Bronchial epithelial cell (primary cell): ENCODE results near the gene DESI1. TPM values are rescaled to one million over a fixed set of nuclear protein-coding genes. Genes with fewer than 3 reads are reported as not detected.

Experiments used
- DNase-seq: peaks from one replicate; pipeline ENCODE4 v3.0.0-alpha.2; 2010; ENCODE audit warnings: low read depth
- FAIRE-seq: peaks from 2 replicates; lab custom pipeline; 2011; peaks lifted over from hg19 to GRCh38; lab: Jason Lieb, UNC
- H3K27me3 ChIP-seq: 2 replicates; pipeline ENCODE4 v1.5.1; 2011; ENCODE audit warnings: low read length; ENCODE audit not compliant: control insufficient read depth, insufficient read depth
- H3K36me3 ChIP-seq: 2 replicates; pipeline ENCODE4 v1.5.1; 2011; ENCODE audit warnings: low read length; ENCODE audit not compliant: control insufficient read depth, insufficient read depth
- H3K4me3 ChIP-seq: 2 replicates; pipeline ENCODE4 v1.5.1; 2011; ENCODE audit warnings: mild to moderate bottlenecking, low read depth, low read length, control low read depth
- total RNA-seq: library from RNA; depleted of rRNA; stranded (reverse); fragments of >200 nt; gene quantifications from 2 replicates; pipeline ENCODE4 v1.2.1, GENCODE V29; 2014
- TF ChIP-seq, protein P1 (sequence below): IDR thresholded peaks from 2 replicates; pipeline ENCODE4 v1.5.1; 2011; ENCODE audit warnings: mild to moderate bottlenecking, moderate library complexity, low read length, control low read depth, inconsistent platforms; ENCODE audit not compliant: insufficient read depth, severe bottlenecking

DESI1 gene
- total RNA-seq, 1 donor from 2014 or later = 10.8 TPM

DNA sequence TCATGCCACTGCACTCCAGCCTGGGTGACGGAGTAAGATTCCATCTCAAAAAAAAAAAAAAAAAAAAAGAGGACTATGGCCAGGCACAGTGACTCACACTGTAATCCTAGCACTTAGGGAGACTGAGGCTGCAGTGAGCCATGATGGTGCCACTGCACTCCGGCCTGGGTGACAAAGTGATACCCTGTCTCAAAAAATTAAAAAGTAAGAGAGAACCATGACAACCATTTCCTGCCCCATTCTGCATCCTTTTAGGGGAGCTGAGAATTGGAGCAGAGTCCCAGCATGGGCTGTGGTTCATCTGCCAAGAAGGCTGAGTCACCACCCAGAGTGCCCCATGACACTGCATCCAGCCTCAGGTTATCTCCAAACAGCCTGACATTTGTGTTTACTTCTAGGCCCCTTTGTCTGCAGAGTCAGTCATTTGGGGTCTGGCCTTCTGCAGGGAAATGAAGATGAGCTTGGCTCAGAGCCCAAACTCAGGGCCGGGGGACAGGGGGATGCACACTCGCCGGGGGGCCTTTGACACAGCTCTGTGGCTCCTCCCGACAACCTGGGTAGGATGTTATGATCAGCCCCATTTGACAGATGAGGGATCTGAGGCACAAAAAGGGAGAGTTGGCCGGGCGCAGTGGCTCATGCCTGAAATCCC, 55.3 kb downstream of the DESI1 start:
- DNase-seq = peak; percentile 74
- TF ChIP-seq, protein P1, sequence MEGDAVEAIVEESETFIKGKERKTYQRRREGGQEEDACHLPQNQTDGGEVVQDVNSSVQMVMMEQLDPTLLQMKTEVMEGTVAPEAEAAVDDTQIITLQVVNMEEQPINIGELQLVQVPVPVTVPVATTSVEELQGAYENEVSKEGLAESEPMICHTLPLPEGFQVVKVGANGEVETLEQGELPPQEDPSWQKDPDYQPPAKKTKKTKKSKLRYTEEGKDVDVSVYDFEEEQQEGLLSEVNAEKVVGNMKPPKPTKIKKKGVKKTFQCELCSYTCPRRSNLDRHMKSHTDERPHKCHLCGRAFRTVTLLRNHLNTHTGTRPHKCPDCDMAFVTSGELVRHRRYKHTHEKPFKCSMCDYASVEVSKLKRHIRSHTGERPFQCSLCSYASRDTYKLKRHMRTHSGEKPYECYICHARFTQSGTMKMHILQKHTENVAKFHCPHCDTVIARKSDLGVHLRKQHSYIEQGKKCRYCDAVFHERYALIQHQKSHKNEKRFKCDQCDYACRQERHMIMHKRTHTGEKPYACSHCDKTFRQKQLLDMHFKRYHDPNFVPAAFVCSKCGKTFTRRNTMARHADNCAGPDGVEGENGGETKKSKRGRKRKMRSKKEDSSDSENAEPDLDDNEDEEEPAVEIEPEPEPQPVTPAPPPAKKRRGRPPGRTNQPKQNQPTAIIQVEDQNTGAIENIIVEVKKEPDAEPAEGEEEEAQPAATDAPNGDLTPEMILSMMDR = no peak
- no peak overlapping the region for H3K4me3 ChIP-seq
- peaks cover 8% of the 10 kb centered on the region for H3K27me3 ChIP-seq
- no peaks in the 10 kb centered on the region for H3K36me3 ChIP-seq
- FAIRE-seq = peak; percentile 77

GRCh38 chr22:41564563-41564962, 56.3 kb downstream of the DESI1 start:
- no peak overlapping the region for H3K4me3 ChIP-seq
- no peak for FAIRE-seq
- H3K27me3 ChIP-seq = peaks cover 10% of the 10 kb centered on the region
- no peaks in the 10 kb centered on the region for H3K36me3 ChIP-seq
- DNase-seq = peak; percentile 24
- TF ChIP-seq, protein P1 = no peak

DNA sequence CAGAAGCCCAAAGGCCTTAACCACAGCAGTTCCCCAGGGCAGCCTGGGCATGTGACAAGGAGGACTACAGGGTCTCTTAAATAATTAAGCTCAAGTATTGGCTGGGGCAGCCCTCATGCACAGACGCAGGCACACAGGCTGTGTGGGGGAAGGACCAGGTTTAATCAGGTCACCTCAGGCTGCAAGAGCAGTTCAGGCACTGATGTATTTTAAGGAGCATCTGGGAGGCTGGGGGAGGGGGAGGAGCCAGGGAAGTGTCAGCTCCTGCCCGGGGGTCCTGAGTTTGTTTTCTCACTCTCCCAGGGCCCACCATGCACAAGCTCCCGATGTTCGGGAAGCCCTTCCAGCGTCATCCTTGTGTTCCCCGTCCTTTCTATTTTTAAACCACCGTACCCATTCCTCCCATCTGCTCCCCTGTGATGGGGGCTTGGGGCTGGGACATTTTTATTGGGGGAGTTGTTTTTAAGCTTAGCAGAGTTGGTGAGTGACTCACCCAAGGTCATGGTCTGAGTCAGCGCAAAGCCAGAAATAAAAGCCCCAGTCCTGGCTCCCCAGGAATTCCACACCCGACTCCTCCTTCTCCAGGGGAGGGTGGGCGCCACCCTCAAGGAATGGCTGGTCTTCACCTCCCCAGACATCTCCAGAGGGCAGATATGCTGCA, 57.7 kb downstream of the DESI1 start:
- H3K36me3 ChIP-seq = no peaks in the 10 kb centered on the region
- DNase-seq = peak; percentile 56
- FAIRE-seq = no peak
- TF ChIP-seq, protein P1 = no peak
- H3K27me3 ChIP-seq = peaks cover 10% of the 10 kb centered on the region
- H3K4me3 ChIP-seq = no peak overlapping the region

DNA sequence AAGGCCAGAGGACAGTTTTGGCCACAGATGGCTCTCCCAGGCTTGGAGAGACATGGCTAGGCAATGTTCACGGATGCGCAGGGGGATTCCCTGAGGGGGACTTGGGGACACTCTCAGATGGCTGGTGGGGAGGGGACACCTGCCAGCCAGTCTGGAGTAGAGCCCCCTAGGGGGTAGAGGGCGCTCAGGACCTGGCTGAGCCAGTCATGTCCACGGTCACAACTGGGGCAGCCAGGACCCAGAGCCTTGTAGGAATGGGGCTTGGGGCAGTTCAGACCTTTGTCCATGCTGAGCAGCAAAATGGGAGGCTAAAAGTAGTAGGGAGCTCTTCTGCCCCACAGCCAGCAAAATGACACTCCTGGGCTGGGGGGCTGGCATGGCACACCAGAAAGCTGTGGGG, 58.4 kb downstream of the DESI1 start:
- Histone ChIP-seq H3K4me3 (no peak overlapping the region), H3K36me3 (no peaks in the 10 kb centered on the region), H3K27me3 (peaks cover 10% of the 10 kb centered on the region)
- no peak for FAIRE-seq
- TF ChIP-seq, protein P1 = no peak
- DNase-seq = no peak

- Histone ChIP-seq H3K27me3 (peaks cover 10% of the 10 kb centered on the region), H3K4me3 (no peak overlapping the region), H3K36me3 (no peaks in the 10 kb centered on the region)
- FAIRE-seq (no peak), DNase-seq (no peak)
- TF ChIP-seq, protein P1 = no peak
These were observed 59.1 kb downstream of the DESI1 start for GRCh38 chr22:41561788-41562187.
